GM18502 (cell line): Measurements from ENCODE around the gene ARFGAP3.

ENCODE experiments used
- ATAC-seq: cut with Tn5 transposase; IDR thresholded peaks from one replicate; pipeline ENCODE4 v1.9.1; 2021; ENCODE audit warnings: mild to moderate bottlenecking; ENCODE audit not compliant: unreplicated experiment, poor library complexity

The ARFGAP3 gene

GRCh38 chr22:42830161-42830560 lies 26.9 kb downstream of the ARFGAP3 start:
- ATAC-seq = no peak

- no peak for ATAC-seq
Observed at GRCh38 chr22:42829302-42829701, 27.8 kb downstream of the ARFGAP3 start.

- no peak for ATAC-seq
Observed at GRCh38 chr22:42825796-42826195, 31.3 kb downstream of the ARFGAP3 start.

GRCh38 chr22:42821386-42821785 lies 35.7 kb downstream of the ARFGAP3 start:
- ATAC-seq = no peak

- ATAC-seq = no peak
Observed at GRCh38 chr22:42820045-42820763, 36.9 kb downstream of the ARFGAP3 start.

- ATAC-seq = no peak
Observed at GRCh38 chr22:42819412-42820044, 37.5 kb downstream of the ARFGAP3 start.

- no peak for ATAC-seq
Observed at GRCh38 chr22:42817556-42817955, 39.5 kb downstream of the ARFGAP3 start.

GRCh38 chr22:42816336-42816735 lies 40.7 kb downstream of the ARFGAP3 start:
- no peak for ATAC-seq

GRCh38 chr22:42814616-42815015 lies 42.5 kb downstream of the ARFGAP3 start:
- ATAC-seq = no peak

- no peak for ATAC-seq
Observed at GRCh38 chr22:42814215-42814614, 42.9 kb downstream of the ARFGAP3 start.

- no peak for ATAC-seq
Observed at GRCh38 chr22:42813501-42813900, 43.6 kb downstream of the ARFGAP3 start.

- ATAC-seq = no peak
Observed at GRCh38 chr22:42811459-42811858, 45.6 kb downstream of the ARFGAP3 start.

- no peak for ATAC-seq
Observed at GRCh38 chr22:42808521-42808920, 48.6 kb downstream of the ARFGAP3 start.

GRCh38 chr22:42807185-42807584 lies 49.9 kb downstream of the ARFGAP3 start:
- ATAC-seq = no peak

- ATAC-seq = no peak
Observed at GRCh38 chr22:42805998-42806830, 50.9 kb downstream of the ARFGAP3 start.

GRCh38 chr22:42805016-42805997 lies 51.8 kb downstream of the ARFGAP3 start:
- no peak for ATAC-seq

GRCh38 chr22:42803389-42803788 lies 53.7 kb downstream of the ARFGAP3 start:
- ATAC-seq = no peak

- ATAC-seq = no peak
Observed at GRCh38 chr22:42801252-42802080, 55.6 kb downstream of the ARFGAP3 start.
